ENCODE results near the gene STIM2.

Gene STIM2

DNA sequence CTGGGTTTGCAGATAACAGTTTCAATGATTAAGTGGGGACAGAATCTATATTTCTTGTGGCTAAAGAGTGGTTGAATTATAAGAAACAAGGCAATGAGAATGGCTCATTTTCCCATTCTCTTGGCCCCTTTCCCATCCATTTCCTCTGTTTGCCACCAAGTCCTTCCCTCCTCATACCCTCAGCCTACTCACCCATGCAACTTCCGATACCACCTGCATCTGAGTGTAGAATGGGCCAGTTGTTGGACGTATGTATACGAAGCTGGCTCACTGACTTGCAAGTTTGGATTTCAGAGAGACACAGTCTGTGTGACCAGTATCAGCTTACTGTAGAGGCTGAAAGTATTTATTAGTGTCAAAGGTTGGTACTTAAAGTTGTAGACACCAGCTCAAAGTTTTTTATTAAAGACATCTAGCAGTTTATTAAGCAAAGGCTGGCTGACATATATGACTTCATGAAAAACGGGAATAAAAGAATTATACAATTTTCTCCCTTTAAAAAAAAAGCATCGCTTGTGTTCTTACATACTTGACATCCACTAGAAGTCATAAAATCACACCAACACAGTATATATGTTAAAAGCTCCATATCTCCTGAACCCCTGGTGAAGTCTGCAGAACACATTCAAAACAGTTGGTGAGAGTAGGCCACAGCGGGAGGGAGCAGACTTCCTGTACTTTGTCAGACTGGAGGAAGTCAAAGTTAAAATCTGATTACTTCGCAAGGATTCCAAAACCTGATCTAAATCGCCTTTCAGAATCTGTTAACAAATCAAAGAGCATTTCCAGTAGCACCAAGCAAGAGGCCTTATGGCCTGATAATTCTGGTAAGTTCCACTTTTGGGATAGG is 22.4 kb upstream of the STIM2 start:
- TF ChIP-seq, protein P1, sequence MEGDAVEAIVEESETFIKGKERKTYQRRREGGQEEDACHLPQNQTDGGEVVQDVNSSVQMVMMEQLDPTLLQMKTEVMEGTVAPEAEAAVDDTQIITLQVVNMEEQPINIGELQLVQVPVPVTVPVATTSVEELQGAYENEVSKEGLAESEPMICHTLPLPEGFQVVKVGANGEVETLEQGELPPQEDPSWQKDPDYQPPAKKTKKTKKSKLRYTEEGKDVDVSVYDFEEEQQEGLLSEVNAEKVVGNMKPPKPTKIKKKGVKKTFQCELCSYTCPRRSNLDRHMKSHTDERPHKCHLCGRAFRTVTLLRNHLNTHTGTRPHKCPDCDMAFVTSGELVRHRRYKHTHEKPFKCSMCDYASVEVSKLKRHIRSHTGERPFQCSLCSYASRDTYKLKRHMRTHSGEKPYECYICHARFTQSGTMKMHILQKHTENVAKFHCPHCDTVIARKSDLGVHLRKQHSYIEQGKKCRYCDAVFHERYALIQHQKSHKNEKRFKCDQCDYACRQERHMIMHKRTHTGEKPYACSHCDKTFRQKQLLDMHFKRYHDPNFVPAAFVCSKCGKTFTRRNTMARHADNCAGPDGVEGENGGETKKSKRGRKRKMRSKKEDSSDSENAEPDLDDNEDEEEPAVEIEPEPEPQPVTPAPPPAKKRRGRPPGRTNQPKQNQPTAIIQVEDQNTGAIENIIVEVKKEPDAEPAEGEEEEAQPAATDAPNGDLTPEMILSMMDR (IDR thresholded peaks at IDR 0.05) = no peak
- Histone ChIP-seq H3K4me3 (no peak overlapping the region), H3K27ac (no peak overlapping the region)
- no peak for DNase-seq (ENCODE audit: low spot score)

DNA sequence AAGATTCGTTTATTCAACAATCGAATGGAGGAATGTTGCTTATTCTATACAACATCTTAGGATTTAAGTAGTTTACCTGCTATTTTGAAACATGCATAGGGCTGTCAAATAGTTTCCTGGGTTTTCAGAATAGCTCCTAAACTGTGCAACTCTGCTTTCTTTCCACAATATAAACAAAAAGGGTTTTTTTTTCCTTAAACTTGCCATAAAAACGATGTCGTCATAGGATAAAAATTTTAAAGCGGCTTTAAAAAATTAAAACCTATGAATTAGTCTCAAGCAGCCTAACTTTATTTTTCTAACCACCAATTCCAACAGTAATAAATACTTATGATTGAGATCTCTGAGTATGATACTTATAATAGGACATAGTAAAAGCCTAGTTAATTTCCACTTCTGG is 21.6 kb upstream of the STIM2 start:
- Histone ChIP-seq H3K4me3 (no peak overlapping the region), H3K27ac (no peak overlapping the region)
- TF ChIP-seq, protein P1 (IDR thresholded peaks at IDR 0.05) = no peak
- no peak for DNase-seq (ENCODE audit: low spot score)

DNA sequence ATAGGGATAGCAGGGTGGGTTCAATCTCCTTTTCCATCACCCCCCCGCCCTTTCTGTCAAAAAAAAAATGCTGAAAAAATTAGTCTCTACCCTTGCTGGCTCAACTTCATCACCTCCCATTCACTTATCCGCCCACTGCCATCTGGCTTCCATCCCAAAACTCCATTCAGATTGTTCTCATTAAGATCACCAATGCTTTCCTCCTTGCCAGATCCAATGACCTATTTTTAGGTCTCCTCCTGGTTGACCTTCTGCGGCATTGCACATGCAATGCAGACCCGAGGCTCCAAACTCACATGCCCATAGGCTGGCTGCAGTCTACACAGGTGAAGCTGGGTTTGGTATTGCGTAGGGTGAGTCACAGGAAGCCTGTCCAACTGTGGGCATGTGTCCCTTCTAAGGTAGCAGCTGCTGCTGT is 21.1 kb upstream of the STIM2 start:
- no peak for DNase-seq (ENCODE audit: low spot score)
- TF ChIP-seq, protein P1 (IDR thresholded peaks at IDR 0.05) = no peak

DNA sequence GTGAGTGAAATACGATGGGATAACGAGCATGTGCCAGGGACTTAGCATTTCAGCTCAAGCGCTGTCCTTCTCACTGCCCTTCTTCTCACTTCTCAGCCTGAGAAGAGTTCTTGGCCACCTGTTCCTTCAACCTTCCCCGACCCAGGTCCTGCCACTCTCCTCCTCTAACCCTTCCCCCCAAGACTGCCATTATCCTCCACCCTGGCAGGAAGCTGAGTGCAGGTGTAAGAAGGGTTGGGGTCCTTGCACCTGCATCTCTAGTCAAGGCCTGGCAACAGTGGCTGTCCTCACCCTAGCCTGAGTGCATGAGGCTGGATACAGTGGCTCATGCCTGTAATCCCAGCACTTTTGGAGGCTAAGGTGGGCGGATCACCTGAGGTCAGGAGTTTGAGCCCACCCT is 19.9 kb upstream of the STIM2 start:
- no peak overlapping the region for H3K27ac ChIP-seq
- TF ChIP-seq, protein P1 (IDR thresholded peaks at IDR 0.05) = no peak
- H3K4me3 ChIP-seq = no peak overlapping the region
- no peak for DNase-seq (ENCODE audit: low spot score)

More for the DNA sequence above, 21.1 kb upstream of the STIM2 start:
- Histone ChIP-seq H3K4me3 (no peak overlapping the region), H3K27ac (no peak overlapping the region)

DNA sequence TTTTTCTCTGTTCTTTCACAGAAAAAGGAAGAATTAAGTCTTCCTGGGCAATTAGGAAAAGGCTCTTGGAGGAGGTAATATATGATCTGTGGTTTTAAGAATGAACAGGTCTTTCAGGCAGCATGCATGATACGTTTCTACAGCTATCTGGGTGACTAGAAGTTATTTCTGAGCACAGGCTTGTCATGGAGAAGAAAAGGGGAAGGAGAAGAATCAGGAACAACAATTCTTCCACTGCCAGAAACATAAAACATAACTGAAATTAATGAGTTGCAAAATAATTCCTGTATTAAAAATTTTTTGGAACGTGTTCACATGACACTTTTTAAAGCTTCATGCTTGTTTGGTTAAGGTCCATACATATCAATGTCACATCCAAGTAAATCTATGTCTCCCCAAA is 17.7 kb upstream of the STIM2 start:
- Histone ChIP-seq H3K4me3 (no peak overlapping the region), H3K27ac (no peak overlapping the region)
- DNase-seq (ENCODE audit: low spot score) = no peak
- TF ChIP-seq, protein P1 (IDR thresholded peaks at IDR 0.05) = no peak

DNA sequence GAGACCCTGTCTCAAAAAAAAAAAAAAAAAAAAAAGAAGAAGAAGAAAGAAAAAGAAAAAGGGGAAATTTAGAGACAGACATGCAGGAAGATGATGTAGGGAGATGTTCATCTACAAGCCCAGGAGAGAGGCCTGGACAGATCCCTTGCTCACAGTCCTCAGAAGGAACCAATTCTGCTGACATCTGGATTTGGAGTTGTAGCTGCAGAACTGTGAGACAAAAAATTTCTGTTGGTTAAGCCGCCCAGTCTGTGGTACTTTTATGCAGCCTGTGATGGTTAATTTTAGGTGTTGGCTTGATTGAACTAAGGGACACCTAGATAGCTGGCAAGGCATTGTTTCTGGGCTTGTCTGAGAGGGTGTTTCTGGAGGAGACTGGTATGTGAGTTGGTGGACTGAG is 10.1 kb upstream of the STIM2 start:
- TF ChIP-seq, protein P1 (IDR thresholded peaks at IDR 0.05) = no peak
- no peak for DNase-seq (ENCODE audit: low spot score)
- no peak overlapping the region for H3K4me3 ChIP-seq
- H3K27ac ChIP-seq = no peak overlapping the region

DNA sequence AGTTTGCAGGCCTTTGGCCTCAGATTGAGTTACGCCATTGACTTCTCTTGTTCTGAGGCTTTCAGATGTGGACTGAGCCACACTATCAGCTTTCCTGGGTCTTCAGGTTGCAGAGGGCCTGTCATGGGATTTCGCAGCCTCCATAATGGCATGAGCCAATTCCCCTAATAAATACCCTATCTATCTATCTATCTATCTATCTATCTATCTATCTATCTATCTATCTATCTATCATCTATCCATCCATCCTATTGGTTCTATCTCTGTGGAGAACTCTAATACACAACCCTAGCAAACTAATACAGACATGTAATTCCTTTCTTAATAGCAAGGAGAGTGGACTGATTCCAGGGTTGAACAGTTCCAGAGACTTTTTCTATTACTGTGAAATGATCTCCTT is 9.5 kb upstream of the STIM2 start:
- DNase-seq (ENCODE audit: low spot score) = no peak
- Histone ChIP-seq H3K4me3 (no peak overlapping the region), H3K27ac (no peak overlapping the region)
- TF ChIP-seq, protein P1 (IDR thresholded peaks at IDR 0.05) = no peak

Data from coronary artery (tissue), 2 donors.